Panc1 (cell line): ENCODE data around the gene TMEM129. TPM values are rescaled to one million over a fixed set of nuclear protein-coding genes. Genes with fewer than 3 reads are reported as not detected.

Experiments
- ATAC-seq: fragments of 200-7000 bp; cut with Tn5 transposase; 2 replicates; pipeline ENCODE4 v1.9.1; 2020; ENCODE audit warnings: mild to moderate bottlenecking, moderate library complexity
- BruUV-seq: library from RNA; stranded (reverse); fragments of 400-500 nt; replicated peaks from 2 replicates; lab custom pipeline; 2021; lab: Mats Ljungman, UMichigan
- CTCF ChIA-PET: fragments of 300-600 bp; sonication (Branson Sonifier 250); formaldehyde crosslinking; loops from one replicate; lab custom pipeline; 2022; ENCODE audit warnings: antibody characterized with exemption; lab: Charles Lee
- POLR2A ChIA-PET: fragments of 300-600 bp; sonication (Branson Sonifier 250); formaldehyde crosslinking; loops from one replicate; lab custom pipeline; 2022; ENCODE audit warnings: antibody characterized with exemption; lab: Charles Lee
- DNase-seq: peaks from one replicate; pipeline ENCODE4 v3.0.0-alpha.2; 2010; ENCODE audit warnings: low read depth, low spot score
- H3K27ac ChIP-seq: 2 replicates; pipeline ENCODE4 v1.5.1; 2011; ENCODE audit warnings: mild to moderate bottlenecking, low read length, inconsistent platforms
- H3K27me3 ChIP-seq: fragments of 200-500 bp; sonication (Bioruptor generic); 2 replicates; pipeline ENCODE4 v1.6.0; 2014; ENCODE audit warnings: low read length, inconsistent platforms; ENCODE audit not compliant: control insufficient read depth, insufficient read depth
- H3K36me3 ChIP-seq: fragments of 200-500 bp; sonication (Bioruptor generic); 2 replicates; pipeline ENCODE4 v1.5.1; 2014; ENCODE audit warnings: inconsistent platforms, mild to moderate bottlenecking, low read length, moderate library complexity; ENCODE audit not compliant: control insufficient read depth, insufficient read depth
- H3K4me1 ChIP-seq: 2 replicates; pipeline ENCODE4 v1.5.1; 2011; ENCODE audit warnings: inconsistent platforms, mild to moderate bottlenecking, low read length, moderate library complexity; ENCODE audit not compliant: control insufficient read depth, insufficient read depth
- H3K4me3 ChIP-seq, 2 experiments: 2 replicates each; pipeline ENCODE4 v1.5.1; 2011 to 2012; ENCODE audit warnings: low read depth in 2 of 2, low read length in 2 of 2, mild to moderate bottlenecking in 2 of 2, inconsistent platforms in 1 of 2, moderate library complexity in 1 of 2
- H3K9me3 ChIP-seq: fragments of 200-500 bp; sonication (Bioruptor generic); 2 replicates; pipeline ENCODE4 v1.5.1; 2014; ENCODE audit warnings: low read depth, mild to moderate bottlenecking, inconsistent platforms, low read length, moderate library complexity; ENCODE audit not compliant: control insufficient read depth, insufficient read depth
- POLR2AphosphoS5 ChIP-seq: IDR thresholded peaks from 2 replicates; pipeline ENCODE4 v1.6.1; 2012; ENCODE audit warnings: mild to moderate bottlenecking, low read depth, low read length, moderate library complexity
- REST ChIP-seq, 2 experiments: IDR thresholded peaks; 2 replicates each; pipeline ENCODE4 v1.6.1; 2011 to 2012; ENCODE audit warnings: low read depth in 2 of 2, control low read depth in 1 of 2, low read length in 1 of 2, mild to moderate bottlenecking in 1 of 2, moderate library complexity in 1 of 2; ENCODE audit not compliant: insufficient read depth in 1 of 2
- SIN3A ChIP-seq: IDR thresholded peaks from 2 replicates; pipeline ENCODE4 v1.6.1; 2012; ENCODE audit warnings: low read depth, mild to moderate bottlenecking, low read length, moderate library complexity, borderline replicate concordance; ENCODE audit not compliant: insufficient read depth
- TCF7L2 ChIP-seq: IDR thresholded peaks from 2 replicates; pipeline ENCODE4 v1.6.1; 2011; ENCODE audit warnings: mild to moderate bottlenecking, low read depth, low read length, inconsistent platforms
- in situ Hi-C: cut with HindIII; loops from 2 replicates; pipeline ENCODE4 v1.10.0; 2016; ENCODE audit warnings: low sequenced_read_pairs, low pct_unique_long_range_greater_than_20kb
- intact Hi-C: fragments of 100-400 bp; cut with micrococcal nuclease; formaldehyde crosslinking; loops from one replicate; pipeline ENCODE4 v1.10.0; 2022; ENCODE audit not compliant: unreplicated experiment
- total RNA-seq: library from RNA; stranded (reverse); gene quantifications from one replicate; pipeline ENCODE4 v1.2.1, GENCODE V29; 2021; ENCODE audit not compliant: unreplicated experiment
- TF ChIP-seq, protein P1 (sequence below): fragments of 450-650 bp; IDR thresholded peaks from 2 replicates; pipeline ENCODE4 v1.5.1; 2017; ENCODE audit warnings: mild to moderate bottlenecking

TMEM129 gene
- total RNA-seq, 1 experiment from 2014 or later, result 32.6 TPM

DNA sequence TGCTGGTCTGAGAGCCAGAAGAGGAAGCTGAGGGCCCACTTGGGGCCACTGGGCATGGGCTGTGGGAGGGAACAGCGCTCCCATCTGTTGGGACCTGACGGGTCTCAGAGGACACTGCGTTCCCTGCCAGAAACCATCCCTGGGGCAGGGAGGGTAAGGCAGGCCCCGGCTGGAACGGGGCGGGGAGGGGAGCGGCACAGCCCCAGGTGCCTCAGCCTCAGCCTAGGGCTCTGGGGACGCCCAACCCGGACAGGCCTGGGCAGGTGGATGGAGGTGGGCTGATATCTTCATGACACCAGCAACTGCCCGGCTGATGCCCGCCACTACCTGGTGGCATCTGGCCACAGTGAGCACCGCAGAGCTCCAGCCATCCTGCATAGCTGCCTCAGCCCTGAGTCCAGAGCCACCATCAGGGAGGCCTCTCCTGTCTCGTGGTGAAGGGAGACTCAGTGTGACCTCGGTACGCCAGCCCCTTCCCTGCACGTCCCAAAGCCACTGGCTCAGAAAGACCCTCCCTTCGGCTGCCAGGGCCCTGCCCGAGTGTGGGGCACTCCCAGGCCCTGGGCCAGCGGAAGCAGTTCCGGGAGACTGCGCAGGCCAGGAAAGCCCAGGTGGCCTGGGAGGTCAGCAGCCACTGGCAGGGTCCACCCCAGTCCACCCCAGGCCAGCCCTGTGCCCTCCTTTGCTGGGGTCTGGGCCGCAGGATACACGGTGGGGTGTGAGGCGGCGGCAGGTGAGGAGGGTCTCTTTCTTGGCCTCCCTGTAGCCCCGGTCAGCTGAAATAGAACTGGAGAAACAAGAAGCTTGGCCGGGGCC lies 37.4 kb upstream of the TMEM129 start:
- Histone ChIP-seq H3K4me3 (no peak overlapping the region), H3K27me3 (no peaks in the 10 kb centered on the region), H3K36me3 (no peaks in the 10 kb centered on the region), H3K4me1 (no peaks in the 10 kb centered on the region; the same call in none of the 2 replicates), H3K9me3 (no peaks in the 10 kb centered on the region), H3K27ac (no peak overlapping the region)
- ChIA-PET CTCF (interaction anchor here (0.5 kb wide), 1 partner anchor 25 kb away, joined by 7 read pairs; no protein-coding TSS in a partner anchor), POLR2A (no interaction called here)
- ATAC-seq (no peak), DNase-seq (no peak)
- in situ Hi-C loops (no loop called here), intact Hi-C loops (no loop called here)
- no TSS peak for BruUV-seq
- TF ChIP-seq POLR2AphosphoS5, result no peak
- no peak for TF ChIP-seq TCF7L2
- no peak for TF ChIP-seq REST (IDR thresholded peaks at IDR 0.05; ENCODE audit: insufficient read depth in 1 of 2, low read depth in 2 of 2, low read length in 1 of 2)
- TF ChIP-seq, protein P1, sequence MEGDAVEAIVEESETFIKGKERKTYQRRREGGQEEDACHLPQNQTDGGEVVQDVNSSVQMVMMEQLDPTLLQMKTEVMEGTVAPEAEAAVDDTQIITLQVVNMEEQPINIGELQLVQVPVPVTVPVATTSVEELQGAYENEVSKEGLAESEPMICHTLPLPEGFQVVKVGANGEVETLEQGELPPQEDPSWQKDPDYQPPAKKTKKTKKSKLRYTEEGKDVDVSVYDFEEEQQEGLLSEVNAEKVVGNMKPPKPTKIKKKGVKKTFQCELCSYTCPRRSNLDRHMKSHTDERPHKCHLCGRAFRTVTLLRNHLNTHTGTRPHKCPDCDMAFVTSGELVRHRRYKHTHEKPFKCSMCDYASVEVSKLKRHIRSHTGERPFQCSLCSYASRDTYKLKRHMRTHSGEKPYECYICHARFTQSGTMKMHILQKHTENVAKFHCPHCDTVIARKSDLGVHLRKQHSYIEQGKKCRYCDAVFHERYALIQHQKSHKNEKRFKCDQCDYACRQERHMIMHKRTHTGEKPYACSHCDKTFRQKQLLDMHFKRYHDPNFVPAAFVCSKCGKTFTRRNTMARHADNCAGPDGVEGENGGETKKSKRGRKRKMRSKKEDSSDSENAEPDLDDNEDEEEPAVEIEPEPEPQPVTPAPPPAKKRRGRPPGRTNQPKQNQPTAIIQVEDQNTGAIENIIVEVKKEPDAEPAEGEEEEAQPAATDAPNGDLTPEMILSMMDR, result no peak
- TF ChIP-seq SIN3A, result no peak

- Histone ChIP-seq H3K27ac (no peak overlapping the region), H3K9me3 (no peaks in the 10 kb centered on the region), H3K27me3 (no peaks in the 10 kb centered on the region), H3K36me3 (no peaks in the 10 kb centered on the region), H3K4me1 (no peaks in the 10 kb centered on the region; the same call in none of the 2 replicates), H3K4me3 (no peak overlapping the region)
- no TSS peak for BruUV-seq
- no peak for TF ChIP-seq SIN3A
- TF ChIP-seq, protein P1, result no peak
- no peak for TF ChIP-seq REST (IDR thresholded peaks at IDR 0.05; ENCODE audit: insufficient read depth in 1 of 2, low read depth in 2 of 2, low read length in 1 of 2)
- TF ChIP-seq POLR2AphosphoS5, result no peak
- no peak for TF ChIP-seq TCF7L2
- intact Hi-C loops (no loop called here), in situ Hi-C loops (no loop called here)
- POLR2A ChIA-PET, result no interaction called here
- CTCF ChIA-PET, result no interaction called here
- ATAC-seq (no peak), DNase-seq (no peak)
These were observed 36.7 kb upstream of the TMEM129 start for GRCh38 chr4:1757836-1758235.
